GM18519 (cell line): Measurements from ENCODE around the gene ZNF774.
"Not testable (repeated sequence)": the region's sequence is repeated elsewhere in the genome, so short reads cannot be mapped to it uniquely, and the experiment has no call there.

Experiments
- ATAC-seq: cut with Tn5 transposase; IDR thresholded peaks from one replicate; pipeline ENCODE4 v1.9.1; 2021; ENCODE audit warnings: mild to moderate bottlenecking, moderate library complexity; ENCODE audit not compliant: unreplicated experiment, low FRiP score

The ZNF774 gene

GRCh38 chr15:90352107-90352893, at the start of gene ZNF774:
ZNF774 (plus strand) TSS chr15:90352284; CDS start chr15:90354661, 2,377 bp downstream.
- ATAC-seq: peak; percentile 98

- ATAC-seq: not testable (repeated sequence)
Observed at GRCh38 chr15:90305355-90305754, 46.7 kb upstream of the ZNF774 start.

GRCh38 chr15:90305932-90306331, 46.2 kb upstream of the ZNF774 start:
- no peak for ATAC-seq

GRCh38 chr15:90306560-90306959, 45.5 kb upstream of the ZNF774 start:
- ATAC-seq: no peak

GRCh38 chr15:90307661-90308060, 44.4 kb upstream of the ZNF774 start:
- ATAC-seq: no peak

GRCh38 chr15:90309020-90309419, 43.1 kb upstream of the ZNF774 start:
- no peak for ATAC-seq

GRCh38 chr15:90315278-90315982, 36.7 kb upstream of the ZNF774 start:
- ATAC-seq: no peak

- no peak for ATAC-seq
Observed at GRCh38 chr15:90316139-90316538, 35.9 kb upstream of the ZNF774 start.

- ATAC-seq: no peak
Observed at GRCh38 chr15:90318591-90318990, 33.5 kb upstream of the ZNF774 start.

GRCh38 chr15:90320062-90320884, 31.8 kb upstream of the ZNF774 start:
- peak; percentile 64 for ATAC-seq

GRCh38 chr15:90320885-90321278, 31.2 kb upstream of the ZNF774 start:
- no peak for ATAC-seq

- no peak for ATAC-seq
Observed at GRCh38 chr15:90322538-90322937, 29.5 kb upstream of the ZNF774 start.

- no peak for ATAC-seq
Observed at GRCh38 chr15:90325726-90326125, 26.4 kb upstream of the ZNF774 start.

GRCh38 chr15:90326441-90326840, 25.6 kb upstream of the ZNF774 start:
- ATAC-seq: no peak

GRCh38 chr15:90327311-90327710, 24.8 kb upstream of the ZNF774 start:
- no peak for ATAC-seq

- ATAC-seq: no peak
Observed at GRCh38 chr15:90334304-90334731, 17.8 kb upstream of the ZNF774 start.

GRCh38 chr15:90336705-90337141, 15.4 kb upstream of the ZNF774 start:
- no peak for ATAC-seq

- no peak for ATAC-seq
Observed at GRCh38 chr15:90337256-90337655, 14.8 kb upstream of the ZNF774 start.

- no peak for ATAC-seq
Observed at GRCh38 chr15:90338532-90338931, 13.6 kb upstream of the ZNF774 start.

- no peak for ATAC-seq
Observed at GRCh38 chr15:90340345-90340744, 11.7 kb upstream of the ZNF774 start.

- ATAC-seq: no peak
Observed at GRCh38 chr15:90343302-90343790, 8.7 kb upstream of the ZNF774 start.
